ENCODE results near the gene ALPI.

ALPI gene

DNA sequence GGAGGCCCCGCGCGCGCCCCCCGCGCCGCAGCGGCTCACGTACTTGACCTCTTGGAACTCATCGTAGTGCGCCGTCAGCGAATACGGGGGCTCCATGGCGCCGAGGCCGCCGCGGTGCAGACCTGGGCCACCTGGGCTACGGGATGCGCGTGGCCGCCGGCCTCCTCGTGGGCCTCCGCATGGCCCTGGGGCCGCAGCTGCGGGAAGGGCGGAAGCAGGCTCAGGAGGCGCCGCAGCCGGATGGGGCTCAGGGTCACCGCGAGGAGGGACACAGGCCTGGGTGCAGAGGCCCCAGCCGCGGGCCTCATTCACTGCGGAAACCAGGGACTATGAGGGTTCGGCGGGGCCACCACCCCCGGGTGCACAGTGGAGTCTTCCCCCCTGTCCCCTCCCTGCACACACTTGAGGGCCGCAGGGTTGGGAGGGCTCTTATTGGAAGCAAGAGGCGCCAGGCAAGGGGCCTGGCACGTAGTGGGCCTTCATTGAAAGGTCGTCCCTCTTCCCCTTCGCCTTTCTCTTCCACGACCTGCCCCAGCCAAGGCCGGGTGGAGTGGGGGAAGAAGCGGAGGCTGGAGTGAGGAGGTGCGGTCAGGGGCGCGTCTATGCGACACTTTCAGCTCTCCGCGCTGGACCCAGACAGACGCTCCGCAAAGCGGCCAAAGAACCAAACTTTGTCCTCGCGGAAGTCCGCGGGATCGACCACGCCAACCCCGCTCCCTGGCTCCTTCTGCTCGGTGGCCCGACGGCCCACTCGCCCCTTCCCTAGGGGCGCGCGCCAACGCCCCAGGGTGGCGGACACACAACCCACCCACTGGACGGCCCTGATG, 30.8 kb downstream of the ALPI start:
- DNase-seq, result no peak

DNA sequence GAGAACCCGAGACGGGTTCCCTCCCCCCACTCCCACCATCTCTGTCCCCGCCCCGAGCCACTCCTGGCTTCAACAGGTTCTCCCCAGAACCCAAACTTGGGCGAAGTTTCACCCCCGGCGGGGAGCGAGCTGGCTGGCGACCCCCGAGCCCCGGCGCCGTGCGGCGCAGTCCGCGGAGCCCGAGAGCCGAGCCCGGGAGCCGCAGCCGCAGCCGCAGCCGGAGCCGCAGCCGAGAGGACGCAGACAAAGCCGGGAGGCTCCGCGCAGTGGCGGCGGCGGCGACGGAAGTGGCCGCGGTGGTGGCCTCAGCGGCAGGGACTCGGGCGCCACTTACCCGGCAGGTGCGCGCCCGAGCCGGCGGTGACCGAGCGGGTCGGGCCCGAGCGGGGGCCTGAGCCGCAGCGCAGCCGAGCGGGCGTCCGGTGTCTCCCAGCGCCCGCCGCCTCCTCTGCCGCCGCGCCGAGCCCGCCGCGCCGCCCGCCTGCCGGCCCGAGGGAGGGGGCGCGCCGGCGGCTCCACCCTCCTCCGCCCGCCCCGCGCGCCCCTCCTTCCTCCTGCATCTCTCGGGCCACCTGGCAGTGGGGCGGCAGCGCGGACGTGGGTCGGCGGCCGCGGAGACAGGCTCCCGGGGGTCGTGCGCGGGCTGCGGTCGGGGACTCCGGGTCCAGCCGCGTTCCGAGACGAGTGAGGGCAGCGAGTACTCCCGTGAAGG, 31.6 kb downstream of the ALPI start, which contains the start of gene ECEL1:
TSS of gene ECEL1 (minus strand) at position 450 of the 712 bp plus-strand sequence. CDS start 1,181 bp downstream, outside the sequence.
- DNase-seq, result peak; percentile 37

DNA sequence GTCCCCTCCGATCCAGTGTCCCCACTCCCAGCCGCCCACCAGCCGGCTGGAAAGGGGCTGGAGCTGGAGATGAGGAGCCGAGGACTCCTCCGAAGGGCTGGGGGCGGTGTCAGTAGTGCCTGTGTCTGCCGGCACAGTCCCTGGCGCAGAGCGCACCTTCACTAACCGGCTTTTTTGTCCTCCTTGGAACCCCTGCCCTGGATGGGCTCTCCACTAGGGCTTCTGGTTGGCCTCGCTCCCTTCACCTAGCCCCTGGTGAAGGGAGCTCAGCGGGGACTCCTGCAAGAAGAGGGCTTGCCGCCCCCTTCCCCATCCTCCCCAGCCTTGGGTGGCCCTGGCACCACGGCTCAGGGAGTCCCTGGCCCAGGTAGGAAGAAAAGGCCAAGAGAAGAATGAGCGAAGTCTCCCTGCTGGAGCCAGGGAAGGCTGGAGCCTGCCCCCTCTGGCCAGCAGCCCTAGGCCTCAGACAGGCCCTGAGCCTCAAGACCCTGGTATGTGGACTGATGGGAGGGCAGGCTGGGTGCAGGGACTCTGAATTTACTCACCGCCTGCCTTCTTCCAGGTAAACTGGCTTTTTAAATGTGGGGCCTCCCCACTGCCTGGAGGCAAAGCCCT, 32.3 kb downstream of the ALPI start:
- DNase-seq, result no peak

DNA sequence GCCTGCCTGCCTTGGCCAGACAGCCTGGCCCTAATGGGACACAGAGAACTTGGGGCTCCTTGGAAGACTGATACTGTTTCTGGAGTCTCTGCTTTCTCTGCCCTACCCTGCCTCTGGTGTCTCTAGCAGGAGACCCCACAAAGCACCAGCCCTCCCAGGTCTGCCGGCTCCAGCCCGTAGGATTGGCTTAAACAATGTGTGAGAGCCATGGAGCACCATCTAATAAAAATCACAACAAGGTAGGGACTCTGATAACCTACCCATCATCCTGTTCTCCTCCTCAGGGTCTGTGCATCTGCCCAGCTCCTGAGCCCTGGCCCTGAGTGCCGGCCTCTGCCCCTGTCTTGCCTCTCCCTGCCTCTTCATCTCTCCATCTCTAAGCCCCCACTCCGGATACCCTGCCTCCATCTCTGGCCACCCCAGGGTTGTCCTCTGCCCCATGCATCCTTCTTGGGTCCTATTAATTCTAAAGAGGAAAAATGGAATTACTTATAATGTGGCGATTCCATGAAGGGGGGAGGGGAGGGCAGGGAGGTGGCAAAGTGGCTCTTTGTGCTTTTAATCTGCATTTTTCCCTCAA, 32.9 kb downstream of the ALPI start:
- DNase-seq, result no peak

DNA sequence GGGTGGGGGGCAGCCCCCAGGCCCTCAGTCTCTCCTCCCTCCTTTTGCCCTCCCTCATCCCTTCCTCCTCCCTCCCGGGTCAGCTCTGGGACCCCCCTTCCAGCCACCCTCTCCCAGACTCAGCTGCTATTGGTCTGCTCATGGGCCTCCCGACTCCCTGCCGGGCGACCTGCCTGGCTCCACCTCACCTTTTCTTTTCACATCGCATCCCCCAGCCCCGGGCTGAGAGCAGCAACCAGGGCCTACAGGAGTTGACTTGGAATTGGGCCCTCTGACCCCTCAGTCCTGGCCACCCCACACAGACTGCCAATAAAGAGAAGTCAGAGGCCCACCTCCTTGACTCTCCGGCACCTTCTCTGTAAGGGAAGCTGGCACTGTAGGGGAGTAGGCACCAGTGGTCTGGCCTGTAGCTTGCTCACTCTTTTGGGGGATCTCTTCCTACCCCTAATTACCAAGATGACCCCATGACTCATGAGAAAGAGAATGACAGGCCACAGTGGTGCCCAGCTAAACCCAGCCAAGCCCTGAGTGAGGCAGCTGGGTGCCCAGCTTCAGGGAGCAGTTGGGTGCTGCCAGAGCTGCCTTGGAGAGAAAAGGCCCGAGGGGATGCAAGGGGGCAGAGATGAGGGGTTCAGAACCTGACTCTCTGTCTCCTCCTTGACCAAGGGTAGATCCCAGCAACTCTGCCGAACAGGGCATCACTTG, 33.7 kb downstream of the ALPI start:
- DNase-seq, result no peak

DNA sequence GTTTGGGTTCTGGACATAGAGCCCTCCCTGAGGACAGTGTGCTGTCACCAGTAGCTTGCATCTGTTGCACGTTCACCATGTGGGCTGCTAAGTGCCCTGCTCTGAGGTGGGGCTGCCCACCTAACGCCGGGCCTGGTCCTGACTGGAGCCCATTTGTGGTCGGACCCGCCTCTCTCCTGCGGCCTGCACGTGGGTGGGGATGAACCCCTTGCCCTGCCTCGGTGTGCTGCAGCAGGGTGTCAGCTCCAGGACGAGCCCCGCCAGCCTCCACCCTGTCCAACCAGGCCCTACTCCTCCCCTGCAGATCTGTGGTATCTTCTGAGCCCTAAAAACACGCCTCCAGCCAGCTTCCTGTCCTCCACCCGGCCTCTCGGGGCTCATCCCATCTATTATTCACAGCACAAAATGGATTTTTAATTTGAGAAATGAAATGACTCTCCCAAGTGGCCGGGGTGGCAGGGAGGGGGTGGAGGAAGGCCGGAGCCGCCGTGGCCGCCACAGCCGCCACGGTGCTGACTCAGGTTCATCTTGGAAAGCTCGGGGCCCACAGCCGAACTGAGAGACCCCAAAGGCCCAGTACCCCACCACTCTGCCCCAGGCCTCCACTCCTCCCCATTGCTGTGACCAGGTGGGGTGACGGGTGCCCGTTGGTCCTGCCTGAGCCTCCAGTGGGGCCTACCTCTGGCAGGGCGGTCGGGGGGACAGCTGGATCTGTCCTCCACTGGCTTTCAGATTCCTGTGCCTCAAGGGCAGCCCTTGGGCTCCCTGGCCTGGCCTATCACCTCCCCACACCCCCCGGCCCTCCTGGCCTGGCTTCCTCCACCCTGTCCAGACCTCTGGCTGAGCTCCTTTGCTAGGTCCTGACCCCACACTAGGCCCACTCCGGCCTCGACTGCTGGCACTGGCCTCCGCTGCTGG, 34.5 kb downstream of the ALPI start:
- DNase-seq, result no peak

DNA sequence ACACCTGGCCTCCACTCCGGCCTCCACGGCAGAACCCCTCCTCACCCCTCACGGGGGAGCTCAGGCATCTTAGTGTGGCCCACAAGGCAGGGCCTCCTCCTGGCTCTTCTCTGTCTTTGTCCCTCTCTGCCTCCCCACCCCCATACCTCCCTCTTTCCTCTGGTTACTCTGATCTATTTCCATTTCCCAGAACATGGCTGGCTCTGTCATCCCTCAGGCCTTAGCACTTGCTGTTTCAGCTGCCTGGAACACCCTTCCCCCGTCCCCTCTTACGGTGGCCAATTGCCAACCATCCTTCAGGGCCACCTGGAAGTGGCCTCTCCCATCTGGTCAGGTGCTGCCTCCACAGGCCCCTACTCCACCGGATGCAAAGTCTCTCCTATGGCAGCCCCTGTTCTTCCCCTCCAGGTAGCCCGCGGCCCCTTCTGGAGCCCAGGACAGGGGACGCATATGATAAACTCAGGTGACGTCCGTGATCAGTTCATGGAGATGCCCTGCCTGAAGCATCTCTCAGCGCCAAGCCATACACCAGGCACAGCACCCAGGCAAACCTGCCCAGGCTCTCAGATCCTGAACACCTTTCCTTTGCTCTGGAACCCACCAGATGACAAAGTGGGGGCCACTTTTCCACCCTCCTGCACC, 35.3 kb downstream of the ALPI start:
- DNase-seq, result peak; percentile 52

DNA sequence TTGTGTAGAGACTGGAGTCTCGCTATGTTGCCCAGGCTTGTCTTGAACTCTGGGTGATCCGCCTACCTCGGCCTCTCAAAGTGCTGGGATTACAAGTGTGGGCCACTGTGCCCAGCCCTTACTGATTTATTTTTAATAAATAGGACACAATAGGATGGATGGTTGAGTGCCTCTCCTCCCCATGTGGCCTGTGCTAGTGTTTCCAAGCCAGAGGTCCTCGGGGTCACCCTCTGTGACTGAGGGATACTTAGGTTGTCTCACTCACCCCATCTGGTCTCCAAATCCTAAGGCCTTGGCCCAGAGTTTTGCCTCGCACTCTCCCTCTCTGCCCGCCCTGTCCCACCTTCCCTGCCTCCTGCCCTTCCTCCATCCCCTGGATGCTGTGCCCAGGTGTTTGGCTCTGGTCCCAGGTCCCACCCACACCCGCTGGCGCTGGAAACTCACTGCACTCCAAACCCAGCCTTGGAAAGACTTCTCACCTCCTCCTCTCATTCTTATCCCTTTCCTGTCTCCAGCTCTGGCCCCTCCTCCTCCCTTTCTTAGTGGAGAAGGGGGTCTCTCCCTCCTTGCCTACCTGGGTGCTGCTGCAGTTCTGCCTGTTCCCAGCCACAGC, 36.4 kb downstream of the ALPI start:
- peak; percentile 14 for DNase-seq

DNA sequence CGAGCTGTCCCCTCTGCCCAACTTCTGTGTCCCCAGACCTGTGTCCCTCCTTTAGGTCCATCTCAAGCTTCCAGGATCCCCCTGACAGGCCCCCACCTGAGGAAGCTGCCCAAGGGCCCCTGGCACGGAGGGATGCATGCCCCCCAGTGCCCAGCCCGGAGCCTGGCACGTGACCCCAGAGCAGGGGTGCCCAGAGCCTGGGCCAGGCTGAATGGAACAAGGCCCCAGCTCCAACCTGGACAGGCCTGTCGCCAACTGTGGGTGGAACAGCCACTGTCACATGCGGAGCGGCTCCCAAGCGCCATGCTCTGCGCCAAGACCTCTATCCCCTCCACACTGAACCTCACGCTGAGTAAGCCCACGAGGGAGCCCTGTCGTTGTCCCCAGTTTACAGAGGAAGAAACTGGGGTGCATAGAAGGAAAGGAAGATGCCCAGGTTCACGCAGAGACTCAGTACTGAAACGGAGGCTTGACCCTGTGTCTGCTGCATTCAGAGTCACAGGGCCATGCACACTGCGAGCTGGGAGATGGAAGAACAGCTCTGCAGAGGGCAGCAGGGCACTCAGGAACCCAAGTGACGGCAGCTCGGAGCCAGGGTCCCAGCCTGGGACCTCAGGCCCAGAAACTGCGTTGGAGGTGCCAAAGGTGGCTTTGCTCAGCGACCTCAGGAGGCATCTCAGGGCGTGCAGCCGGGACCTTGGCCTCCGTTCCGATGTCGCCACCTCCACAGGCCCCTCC, 37.2 kb downstream of the ALPI start:
- DNase-seq, result no peak

DNA sequence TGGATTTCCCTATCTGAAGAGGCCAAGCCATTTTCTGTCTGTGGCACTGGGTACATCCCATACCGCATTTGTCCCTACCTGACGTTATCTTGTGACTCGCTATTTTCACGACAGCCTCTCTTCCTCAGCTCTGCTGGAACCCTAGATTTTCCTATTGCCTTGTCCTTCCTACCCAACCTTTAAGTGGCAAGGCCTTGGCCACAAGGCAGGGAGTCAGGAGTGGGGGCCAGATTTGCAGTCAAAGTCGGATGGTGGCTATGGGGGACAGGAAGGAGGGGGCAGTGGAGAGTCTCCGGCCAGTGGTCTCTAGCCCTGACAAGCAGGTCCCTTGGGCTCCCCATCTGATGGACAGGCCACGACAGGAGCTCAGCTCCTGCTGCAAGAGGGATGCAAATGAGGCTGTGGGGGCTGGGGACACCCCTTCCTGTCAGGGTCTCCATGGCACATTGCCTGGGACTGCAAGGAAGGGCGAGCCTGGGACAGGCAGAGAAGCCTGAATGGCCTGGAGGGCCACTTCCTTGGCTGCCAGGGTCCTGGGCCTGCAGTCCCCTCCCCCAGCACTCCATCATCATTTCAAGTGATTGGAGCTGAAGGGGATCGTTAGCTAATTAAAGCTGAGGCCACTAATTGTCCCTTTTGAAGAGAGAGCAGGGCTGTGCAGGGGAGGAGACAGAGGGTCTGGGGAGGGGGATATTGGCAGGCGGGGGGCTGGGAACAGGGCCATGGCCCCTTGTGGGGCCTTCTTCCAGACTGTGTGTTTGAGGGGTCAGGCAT, 37.9 kb downstream of the ALPI start:
- DNase-seq, result no peak

DNA sequence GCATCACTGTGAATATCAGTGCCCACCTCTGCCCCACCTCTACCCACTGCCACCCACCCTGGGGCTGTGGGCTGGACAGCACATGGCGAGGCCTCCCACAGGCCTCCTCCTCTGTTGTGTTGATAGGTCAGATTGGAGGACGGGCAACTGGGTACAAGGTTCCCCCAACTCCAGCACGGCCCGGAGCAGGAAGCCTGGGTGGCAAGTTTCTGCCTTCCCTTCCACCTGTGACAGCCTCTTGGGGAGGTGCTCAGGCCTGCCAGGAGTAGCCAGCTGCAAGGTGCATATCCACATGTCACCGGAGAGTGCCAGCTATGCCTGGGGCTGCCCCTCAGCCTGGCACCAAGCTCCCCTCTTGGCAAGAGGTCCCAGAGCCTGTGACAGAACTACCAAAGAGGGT, 38.6 kb downstream of the ALPI start:
- DNase-seq, result no peak

DNA sequence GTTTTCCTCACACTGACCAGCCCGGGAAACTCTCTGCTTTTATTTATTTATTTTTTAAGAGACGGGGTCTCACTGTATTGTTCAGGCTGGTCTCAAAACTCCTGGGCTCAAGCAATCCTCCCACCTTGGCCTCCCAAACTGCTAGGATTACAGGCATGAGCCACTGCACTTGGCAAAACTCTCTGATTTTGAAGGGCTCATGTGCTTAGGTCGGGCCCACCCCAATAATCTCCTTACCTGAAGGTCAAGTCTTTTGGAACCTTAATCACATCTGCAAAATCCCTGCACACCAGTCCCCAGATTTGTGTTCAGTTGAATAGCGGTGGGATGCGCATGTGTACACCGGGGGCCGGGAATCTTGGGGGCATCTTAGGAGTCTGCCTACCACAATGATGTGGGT, 39.3 kb downstream of the ALPI start:
- no peak for DNase-seq

DNA sequence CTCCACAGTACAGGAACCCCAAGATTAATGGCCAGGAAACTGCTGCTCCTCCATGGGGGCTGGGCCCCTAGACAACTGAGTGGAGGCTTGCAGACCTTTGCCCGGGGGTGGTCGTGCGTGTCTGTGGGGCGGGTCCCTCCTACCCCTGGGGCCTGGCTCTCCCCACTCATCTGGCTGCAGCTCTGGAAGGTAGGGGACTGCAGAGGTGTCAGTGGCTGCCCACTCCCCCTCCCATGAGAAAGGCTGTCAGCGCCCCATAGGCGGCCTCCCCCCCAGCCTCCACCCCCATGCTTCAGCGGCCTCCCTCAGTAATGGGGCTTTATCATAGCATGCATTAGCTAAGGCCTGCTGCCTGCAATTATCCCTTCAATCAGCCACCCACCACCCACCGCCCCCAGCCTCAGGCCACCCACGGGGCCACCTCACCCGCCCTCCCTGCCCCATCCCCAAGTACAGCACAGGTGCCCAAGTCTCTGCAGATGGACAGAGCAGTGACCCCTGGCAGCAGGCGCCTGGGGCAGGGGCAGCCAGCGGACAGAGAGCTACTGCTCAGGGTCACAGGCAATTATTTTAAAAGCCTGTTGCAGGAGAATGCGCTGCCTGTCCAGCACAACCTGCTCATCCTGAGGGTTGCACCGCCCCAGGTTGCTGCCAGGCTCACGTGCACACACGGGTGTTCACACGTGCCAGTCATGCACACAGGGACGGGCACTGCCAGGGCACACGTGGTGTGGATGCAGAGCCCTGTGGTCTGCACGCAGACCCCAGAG, 40.7 kb downstream of the ALPI start:
- DNase-seq, result no peak

DNA sequence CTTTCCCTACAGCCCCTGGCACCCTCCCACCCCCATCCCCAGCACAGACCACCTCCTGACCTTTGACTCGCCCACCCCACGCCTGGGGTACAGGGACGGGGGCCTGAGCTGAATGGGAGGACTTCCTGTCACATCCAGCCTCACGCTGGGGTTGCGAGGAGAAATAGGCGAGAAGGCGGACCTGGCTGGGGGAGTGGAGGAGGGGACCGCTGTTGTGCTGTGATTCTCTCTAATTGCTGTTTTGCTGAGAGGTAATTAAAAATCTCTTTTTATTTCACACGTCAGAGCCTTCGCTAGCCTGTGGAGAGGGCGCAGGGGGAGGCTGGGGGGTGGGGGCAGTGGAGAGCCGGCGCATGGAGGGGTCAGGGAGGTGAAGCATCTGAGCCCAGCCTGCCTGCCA, 41.4 kb downstream of the ALPI start:
- no peak for DNase-seq

DNA sequence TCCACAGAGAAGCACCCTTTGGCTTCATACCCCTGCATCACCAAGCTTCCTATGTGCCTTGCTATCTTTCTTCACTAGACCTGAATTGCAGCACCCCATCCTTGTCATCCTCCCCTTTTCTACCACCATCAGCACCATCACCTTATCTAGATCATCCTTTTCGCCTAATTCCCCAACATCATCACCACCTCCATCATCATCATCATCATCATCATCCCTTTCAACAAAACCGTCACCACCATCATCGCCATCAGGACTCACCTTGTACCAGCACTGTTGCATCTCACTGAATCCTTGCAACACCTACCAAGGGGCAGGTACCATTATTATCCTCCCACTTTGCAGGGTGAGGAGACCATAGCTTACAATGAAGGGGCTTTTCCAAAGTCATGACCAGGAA, 42.5 kb downstream of the ALPI start:
- DNase-seq, result no peak

DNA sequence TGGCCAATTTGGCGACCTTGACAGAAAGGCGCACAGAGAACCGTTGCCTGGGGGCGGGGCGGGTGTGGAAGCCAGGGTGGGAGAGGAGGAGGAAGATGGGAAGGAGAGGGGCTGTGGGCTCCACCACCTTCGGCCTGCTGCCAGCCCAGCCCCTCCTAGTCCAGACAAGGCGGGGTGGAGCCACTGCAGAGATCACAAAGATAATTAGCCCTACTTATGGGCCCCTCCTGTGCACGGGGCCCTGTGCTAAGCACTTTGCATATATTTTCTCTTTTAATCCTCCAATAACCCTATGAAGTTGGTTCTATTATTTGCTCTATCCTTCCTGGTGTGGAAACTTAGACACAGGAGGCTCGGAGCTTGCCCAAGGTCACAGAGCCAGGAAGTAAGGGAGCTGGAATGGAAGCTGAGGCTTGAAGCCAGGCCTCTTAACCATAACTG, 45.4 kb downstream of the ALPI start:
- DNase-seq, result no peak

DNA sequence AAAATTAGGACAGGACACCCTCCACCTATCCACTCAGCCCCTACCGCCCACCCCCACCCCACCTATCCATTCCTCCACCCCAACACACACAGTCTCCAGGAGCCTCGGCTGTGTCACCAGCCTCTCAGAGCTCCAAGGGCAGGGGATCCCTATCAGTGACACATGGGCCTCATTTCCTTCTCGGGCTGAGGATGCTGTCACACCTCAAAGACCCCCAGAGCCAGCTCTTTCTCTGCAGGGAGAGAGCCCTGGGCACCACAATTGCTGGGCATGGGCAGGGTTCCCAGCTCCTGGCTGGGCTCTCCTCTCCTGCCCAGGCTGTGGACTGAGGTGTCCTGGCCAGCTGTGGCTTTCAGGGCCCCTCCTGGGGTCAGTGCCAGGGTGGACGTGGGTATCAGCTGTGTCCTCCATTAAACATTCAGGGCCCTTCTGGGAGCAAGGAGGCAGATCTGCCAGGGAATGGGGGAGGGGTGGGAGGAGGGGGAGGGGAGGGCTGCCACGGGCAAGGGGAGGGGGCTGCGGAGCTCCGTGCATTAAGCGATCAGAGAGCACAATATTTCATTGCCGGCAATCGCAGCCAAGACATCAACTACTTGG, 45.9 kb downstream of the ALPI start:
- DNase-seq, result no peak

DNA sequence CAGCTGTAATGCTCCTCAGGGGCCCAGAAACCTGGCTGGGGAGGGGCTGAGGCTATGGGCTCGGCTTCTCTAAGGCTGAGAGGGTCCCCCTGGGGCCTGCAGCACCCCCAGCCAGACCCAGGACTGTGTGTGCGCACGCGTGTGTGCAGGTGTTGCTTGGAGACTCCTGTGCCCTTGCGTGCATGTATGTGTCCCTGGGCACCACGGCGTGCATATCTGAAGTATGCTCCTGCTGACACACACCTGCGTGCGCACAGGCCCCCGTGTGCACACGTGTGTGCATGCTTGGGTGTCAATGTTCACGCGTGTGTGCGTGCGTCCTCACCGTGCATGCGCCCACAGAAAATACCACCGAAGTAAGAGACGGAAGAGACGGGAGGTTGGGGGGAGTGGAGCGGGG, 46.6 kb downstream of the ALPI start:
- no peak for DNase-seq
